ENCODE data around the gene EPHA3.

GRCh38 chr3:89303701-89304100 is 196.3 kb downstream of the EPHA3 start:
- no peak for TF ChIP-seq CTCF (IDR thresholded peaks at IDR 0.05)
- no peak for TF ChIP-seq POLR2A (IDR thresholded peaks at IDR 0.05)
- TF ChIP-seq POLR2AphosphoS5 (IDR thresholded peaks at IDR 0.05) = no peak
- TF ChIP-seq EP300 (IDR thresholded peaks at IDR 0.05) = no peak
